ENCODE results near the gene MLLT3. TPM values are rescaled to one million over a fixed set of nuclear protein-coding genes. Genes with fewer than 3 reads are reported as not detected.

Gene MLLT3
- total RNA-seq, 1 experiment from 2014 or later: 24.2 TPM

- no peak for DNase-seq (ENCODE audit: low spot score)
- CTCF ChIA-PET: no interaction called here
- H3K27ac ChIP-seq (ENCODE audit: low read depth, low read length, poor library complexity, severe bottlenecking): no peak overlapping the region
These were observed 302.5 kb downstream of the MLLT3 start for GRCh38 chr9:20319641-20320337.

GRCh38 chr9:20319241-20319640 lies 303.1 kb downstream of the MLLT3 start:
- BruUV-seq (replicated peaks): no TSS peak
- no peaks in the 10 kb centered on the region for H3K27me3 ChIP-seq (replicated peaks; ENCODE audit: insufficient read depth, low read depth, low read length, poor library complexity)
- intact Hi-C loops (cut with micrococcal nuclease; ENCODE audit: unreplicated experiment): loop anchor here (5.0 kb wide), 1 partner anchor 292 kb away; no protein-coding TSS in a partner anchor
- no peak overlapping the region for H3K27ac ChIP-seq (ENCODE audit: low read depth, low read length, poor library complexity, severe bottlenecking)
- H3K9me3 ChIP-seq (ENCODE audit: low read depth, low read length, poor library complexity, severe bottlenecking): no peaks in the 10 kb centered on the region
- H3K36me3 ChIP-seq (ENCODE audit: insufficient read depth, low read length, poor library complexity, severe bottlenecking): no peaks in the 10 kb centered on the region
- ChIA-PET POLR2A (ENCODE audit: low non-redundant PET) (no interaction called here), CTCF (no interaction called here)
- TF ChIP-seq CTCF (conservative IDR thresholded peaks at IDR 0.05; ENCODE audit: low read depth, low read length) (no peak), EZH2 (IDR thresholded peaks at IDR 0.05; ENCODE audit: borderline replicate concordance, low read depth, low read length, poor library complexity, severe bottlenecking) (no peak)
- no peak overlapping the region for H3K4me3 ChIP-seq (ENCODE audit: low read depth, low read length, poor library complexity, severe bottlenecking)
- DNase-seq (ENCODE audit: low spot score): no peak
- H3K4me1 ChIP-seq (ENCODE audit: insufficient read depth, low read length, poor library complexity, severe bottlenecking): no peaks in the 10 kb centered on the region

More at GRCh38 chr9:20319641-20320337, 302.5 kb downstream of the MLLT3 start:
- BruUV-seq (replicated peaks): no TSS peak
- POLR2A ChIA-PET (ENCODE audit: low non-redundant PET): no interaction called here
- intact Hi-C loops (cut with micrococcal nuclease; ENCODE audit: unreplicated experiment): loop anchor here (5.0 kb wide), 1 partner anchor 292 kb away; no protein-coding TSS in a partner anchor
- Histone ChIP-seq H3K9me3 (ENCODE audit: low read depth, low read length, poor library complexity, severe bottlenecking) (no peaks in the 10 kb centered on the region), H3K36me3 (ENCODE audit: insufficient read depth, low read length, poor library complexity, severe bottlenecking) (no peaks in the 10 kb centered on the region), H3K27me3 (replicated peaks; ENCODE audit: insufficient read depth, low read depth, low read length, poor library complexity) (no peaks in the 10 kb centered on the region), H3K4me3 (ENCODE audit: low read depth, low read length, poor library complexity, severe bottlenecking) (no peak overlapping the region), H3K4me1 (ENCODE audit: insufficient read depth, low read length, poor library complexity, severe bottlenecking) (no peaks in the 10 kb centered on the region)
- TF ChIP-seq CTCF (conservative IDR thresholded peaks at IDR 0.05; ENCODE audit: low read depth, low read length) (no peak), EZH2 (IDR thresholded peaks at IDR 0.05; ENCODE audit: borderline replicate concordance, low read depth, low read length, poor library complexity, severe bottlenecking) (no peak)

GRCh38 chr9:20317701-20318100 lies 304.6 kb downstream of the MLLT3 start:
- no TSS peak for BruUV-seq (replicated peaks)
- H3K36me3 ChIP-seq (ENCODE audit: insufficient read depth, low read length, poor library complexity, severe bottlenecking): no peaks in the 10 kb centered on the region

More at GRCh38 chr9:20317701-20318100, 304.6 kb downstream of the MLLT3 start:
- no peaks in the 10 kb centered on the region for H3K9me3 ChIP-seq (ENCODE audit: low read depth, low read length, poor library complexity, severe bottlenecking)
- no peaks in the 10 kb centered on the region for H3K4me1 ChIP-seq (ENCODE audit: insufficient read depth, low read length, poor library complexity, severe bottlenecking)
- ChIA-PET POLR2A (ENCODE audit: low non-redundant PET) (no interaction called here), CTCF (no interaction called here)
- H3K27ac ChIP-seq (ENCODE audit: low read depth, low read length, poor library complexity, severe bottlenecking): no peak overlapping the region
- H3K4me3 ChIP-seq (ENCODE audit: low read depth, low read length, poor library complexity, severe bottlenecking): no peak overlapping the region
- no peaks in the 10 kb centered on the region for H3K27me3 ChIP-seq (replicated peaks; ENCODE audit: insufficient read depth, low read depth, low read length, poor library complexity)
- TF ChIP-seq CTCF (conservative IDR thresholded peaks at IDR 0.05; ENCODE audit: low read depth, low read length) (no peak), EZH2 (IDR thresholded peaks at IDR 0.05; ENCODE audit: borderline replicate concordance, low read depth, low read length, poor library complexity, severe bottlenecking) (no peak)
- DNase-seq (ENCODE audit: low spot score): no peak
- intact Hi-C loops (cut with micrococcal nuclease; ENCODE audit: unreplicated experiment): loop anchor here (5.0 kb wide), 1 partner anchor 290 kb away; no protein-coding TSS in a partner anchor
